ENCODE data around the gene IL19.

GRCh38 chr1:206866062-206866461 is 95.5 kb downstream of the IL19 start:
- TF ChIP-seq, protein P1, sequence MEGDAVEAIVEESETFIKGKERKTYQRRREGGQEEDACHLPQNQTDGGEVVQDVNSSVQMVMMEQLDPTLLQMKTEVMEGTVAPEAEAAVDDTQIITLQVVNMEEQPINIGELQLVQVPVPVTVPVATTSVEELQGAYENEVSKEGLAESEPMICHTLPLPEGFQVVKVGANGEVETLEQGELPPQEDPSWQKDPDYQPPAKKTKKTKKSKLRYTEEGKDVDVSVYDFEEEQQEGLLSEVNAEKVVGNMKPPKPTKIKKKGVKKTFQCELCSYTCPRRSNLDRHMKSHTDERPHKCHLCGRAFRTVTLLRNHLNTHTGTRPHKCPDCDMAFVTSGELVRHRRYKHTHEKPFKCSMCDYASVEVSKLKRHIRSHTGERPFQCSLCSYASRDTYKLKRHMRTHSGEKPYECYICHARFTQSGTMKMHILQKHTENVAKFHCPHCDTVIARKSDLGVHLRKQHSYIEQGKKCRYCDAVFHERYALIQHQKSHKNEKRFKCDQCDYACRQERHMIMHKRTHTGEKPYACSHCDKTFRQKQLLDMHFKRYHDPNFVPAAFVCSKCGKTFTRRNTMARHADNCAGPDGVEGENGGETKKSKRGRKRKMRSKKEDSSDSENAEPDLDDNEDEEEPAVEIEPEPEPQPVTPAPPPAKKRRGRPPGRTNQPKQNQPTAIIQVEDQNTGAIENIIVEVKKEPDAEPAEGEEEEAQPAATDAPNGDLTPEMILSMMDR (IDR thresholded peaks at IDR 0.05; ENCODE audit: low read depth, low read length, missing input control): no peak
- TF ChIP-seq EGR1 (IDR thresholded peaks at IDR 0.05; ENCODE audit: low read depth in 2 of 2) (no peak), ATF3 (IDR thresholded peaks at IDR 0.05) (no peak)

Measured in liver (tissue), 3 donors.